Endodermal cell (in vitro differentiated cells): ENCODE measurements around the gene MLANA. TPM values are rescaled to one million over a fixed set of nuclear protein-coding genes. Genes with fewer than 3 reads are reported as not detected.

Experiments used
- DNase-seq: peaks from one replicate; pipeline ENCODE4 v3.0.0-alpha.2; 2017
- H3K27ac ChIP-seq: 2 replicates; pipeline ENCODE4 v1.5.1; 2013; ENCODE audit warnings: mild to moderate bottlenecking, low read depth, low read length, moderate library complexity
- H3K27me3 ChIP-seq: 2 replicates; pipeline ENCODE4 v1.6.1; 2013; ENCODE audit warnings: mild to moderate bottlenecking, low read length, moderate library complexity; ENCODE audit not compliant: insufficient read depth, control insufficient read depth, poor library complexity, severe bottlenecking
- H3K36me3 ChIP-seq: 2 replicates; pipeline ENCODE4 v1.7.0; 2013; ENCODE audit warnings: mild to moderate bottlenecking, low read length, moderate library complexity; ENCODE audit not compliant: control insufficient read depth, insufficient read depth
- H3K4me1 ChIP-seq: one replicate; pipeline ENCODE4 v1.7.0; 2013; ENCODE audit warnings: low read length; ENCODE audit not compliant: control insufficient read depth, insufficient read depth
- H3K4me3 ChIP-seq: 2 replicates; pipeline ENCODE4 v1.5.1; 2013; ENCODE audit warnings: mild to moderate bottlenecking, low read length, moderate library complexity
- H3K9ac ChIP-seq: 2 replicates; pipeline ENCODE4 v1.6.1; 2013; ENCODE audit warnings: mild to moderate bottlenecking, low read length, moderate library complexity; ENCODE audit not compliant: poor library complexity, severe bottlenecking; ENCODE audit errors: extremely low read depth
- H3K9me3 ChIP-seq: 2 replicates; pipeline ENCODE4 v1.6.1; 2013; ENCODE audit warnings: mild to moderate bottlenecking, low read length, moderate library complexity; ENCODE audit not compliant: control insufficient read depth
- H3K27ac Mint-ChIP-seq: 2 replicates; pipeline ENCODE4 v1.8.0; 2020; ENCODE audit warnings: mixed read lengths
- H3K27me3 Mint-ChIP-seq: 2 replicates; pipeline ENCODE4 v1.8.0; 2021; ENCODE audit warnings: mild to moderate bottlenecking, mixed read lengths; ENCODE audit not compliant: insufficient read depth
- H3K36me3 Mint-ChIP-seq: 2 replicates; pipeline ENCODE4 v1.8.0; 2020; ENCODE audit warnings: low read depth, mixed read lengths
- H3K4me1 Mint-ChIP-seq: 2 replicates; pipeline ENCODE4 v1.8.0; 2020; ENCODE audit warnings: mixed read lengths
- H3K4me3 Mint-ChIP-seq: 2 replicates; pipeline ENCODE4 v1.8.0; 2020; ENCODE audit warnings: mild to moderate bottlenecking, moderate library complexity, mixed read lengths
- H3K9me3 Mint-ChIP-seq: 2 replicates; pipeline ENCODE4 v1.8.0; 2020; ENCODE audit warnings: mild to moderate bottlenecking, mixed read lengths
- CTCF ChIP-seq: fragments of 200-600 bp; sonication (generic); conservative IDR thresholded peaks from 2 replicates; pipeline ENCODE4 v1.5.0; 2021; ENCODE audit warnings: antibody characterized with exemption, mild to moderate bottlenecking
- WGBS, 2 experiments: methylation state at CpG; one replicate each; pipeline versions ENCODE4 v1.1.5 to v1.1.7; 2013; ENCODE audit warnings: missing lambda C conversion rate in 2 of 2, mixed read lengths in 1 of 2; ENCODE audit not compliant: insufficient coverage in 1 of 2, insufficient read length in 1 of 2; 5-methylcytosine and 5-hydroxymethylcytosine counted together
- total RNA-seq, 2 donors: library from RNA; stranded (reverse); fragmentation: NEBNext Ultra II Directional in 1 of 2; extraction: Animal tissue kit (Norgen Biotek cat#: 25700) in 1 of 2; gene quantifications; 2 replicates in 1 of 2; 3 replicates in 1 of 2; pipeline ENCODE4 v1.2.1, GENCODE V29; 2021

Gene MLANA
- total RNA-seq, 2 donors from 2014 or later, result not detected

GRCh38 chr9:5953743-5954707, 63.3 kb downstream of the MLANA start:
- no peak overlapping the region for H3K9ac ChIP-seq
- H3K36me3 ChIP-seq, result no peaks in the 10 kb centered on the region
- peaks cover 6% of the 10 kb centered on the region for H3K4me1 ChIP-seq
- H3K9me3 ChIP-seq, result no peaks in the 10 kb centered on the region
- H3K27ac Mint-ChIP-seq, result no peak overlapping the region
- WGBS, 2 experiments, result 92 to 93% methylated on average over 6 to 8 of the region's 9 CpGs
- no peaks in the 10 kb centered on the region for H3K27me3 ChIP-seq
- H3K4me3 ChIP-seq, result no peak overlapping the region
- no peak for TF ChIP-seq CTCF
- H3K36me3 Mint-ChIP-seq, result no peaks in the 10 kb centered on the region
- H3K27ac ChIP-seq, result no peak overlapping the region
- H3K9me3 Mint-ChIP-seq, result no peaks in the 10 kb centered on the region
- H3K4me1 Mint-ChIP-seq, result peaks cover 15% of the 10 kb centered on the region
- no peaks in the 10 kb centered on the region for H3K27me3 Mint-ChIP-seq
- DNase-seq, result no peak
- H3K4me3 Mint-ChIP-seq, result no peak overlapping the region

DNA sequence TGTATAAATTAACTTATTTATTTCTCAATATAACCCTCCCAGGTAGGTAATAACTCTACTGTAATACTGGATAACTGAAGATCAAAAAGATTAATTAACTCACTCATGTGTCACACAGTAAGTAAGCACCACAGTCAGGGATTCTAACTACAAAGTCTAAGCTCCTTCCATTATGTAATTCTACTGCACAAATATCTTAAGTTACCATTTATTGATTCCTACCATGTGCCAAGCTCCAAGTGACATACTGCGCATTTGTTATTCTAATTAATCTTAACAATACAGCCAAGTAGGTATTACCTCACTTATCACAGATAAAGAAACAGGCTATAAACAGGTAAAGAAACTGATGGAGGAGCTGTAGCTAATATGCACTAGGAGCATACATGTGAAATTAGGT, 66.5 kb downstream of the MLANA start:
- H3K4me3 Mint-ChIP-seq, result no peak overlapping the region
- peaks cover 9% of the 10 kb centered on the region for H3K4me1 Mint-ChIP-seq
- H3K9me3 Mint-ChIP-seq, result no peaks in the 10 kb centered on the region
- DNase-seq, result no peak
- no peak overlapping the region for H3K27ac ChIP-seq
- no peaks in the 10 kb centered on the region for H3K9me3 ChIP-seq
- no peaks in the 10 kb centered on the region for H3K27me3 ChIP-seq
- H3K36me3 Mint-ChIP-seq, result no peaks in the 10 kb centered on the region
- no peak overlapping the region for H3K27ac Mint-ChIP-seq
- no peaks in the 10 kb centered on the region for H3K27me3 Mint-ChIP-seq
- 95% methylated on average over 1 of the region's 1 CpG; no CpG with 5 or more reads in 1 of the 2 experiments for whole genome bisulfite sequencing, 2 experiments
- H3K4me3 ChIP-seq, result no peak overlapping the region
- no peak overlapping the region for H3K9ac ChIP-seq
- H3K36me3 ChIP-seq, result no peaks in the 10 kb centered on the region
- no peaks in the 10 kb centered on the region for H3K4me1 ChIP-seq
- no peak for TF ChIP-seq CTCF

- peak; percentile 59 for DNase-seq
- no peaks in the 10 kb centered on the region for H3K27me3 Mint-ChIP-seq
- H3K27ac Mint-ChIP-seq, result no peak overlapping the region
These were observed 67.6 kb downstream of the MLANA start for GRCh38 chr9:5958273-5958672.

More at GRCh38 chr9:5958273-5958672, 67.6 kb downstream of the MLANA start:
- Mint-ChIP-seq H3K4me3 (no peak overlapping the region), H3K36me3 (no peaks in the 10 kb centered on the region), H3K4me1 (peaks cover 9% of the 10 kb centered on the region), H3K9me3 (no peaks in the 10 kb centered on the region)
- H3K27ac ChIP-seq, result no peak overlapping the region
- no peaks in the 10 kb centered on the region for H3K36me3 ChIP-seq
- H3K9ac ChIP-seq, result no peak overlapping the region
- WGBS, 2 experiments, result 95 to 96% methylated on average over 4 to 6 of the region's 6 CpGs
- H3K4me1 ChIP-seq, result no peaks in the 10 kb centered on the region
- H3K9me3 ChIP-seq, result no peaks in the 10 kb centered on the region
- no peaks in the 10 kb centered on the region for H3K27me3 ChIP-seq
- TF ChIP-seq CTCF, result no peak
- no peak overlapping the region for H3K4me3 ChIP-seq

Other genes with a start within 250 kb of the MLANA start
- 10 to 100 TPM; 22.8 to 36.0 TPM for gene ERMP1, start 57.8 kb upstream of the MLANA start, total RNA-seq
- 10 to 100 TPM; 19.5 to 21.3 TPM for gene RANBP6, start 124.7 kb downstream of the MLANA start, total RNA-seq